Activated CD8-positive, alpha-beta memory T cell treated with anti-CD3 and anti-CD28 coated beads, Interleukin-2, amount 10 ng/mL, durations not matched to agents 7 days and 5 days (primary cell): ENCODE results near the gene DACH1. TPM values are rescaled to one million over a fixed set of nuclear protein-coding genes. Genes with fewer than 3 reads are reported as not detected.
"Not testable (repeated sequence)": the region's sequence is repeated elsewhere in the genome, so short reads cannot be mapped to it uniquely, and the experiment has no call there.

Experiments
- ATAC-seq: fragments of 150-1000 bp; cut with Tn5 transposase; one replicate; pipeline ENCODE4 v1.10.0; 2021; ENCODE audit warnings: moderate library complexity
- CTCF ChIA-PET: fragments of 350-600 bp; sonication (Branson Sonifier 250); formaldehyde crosslinking; loops from one replicate; lab custom pipeline; 2021; ENCODE audit warnings: antibody characterized with exemption; lab: Charles Lee
- DNase-seq: peaks from one replicate; pipeline ENCODE4 v3.0.0-alpha.2; 2020
- H3K27ac Mint-ChIP-seq: one replicate; pipeline ENCODE4 v1.8.0; 2021; ENCODE audit warnings: mild to moderate bottlenecking, mixed read lengths
- H3K27me3 Mint-ChIP-seq: one replicate; pipeline ENCODE4 v1.8.0; 2021; ENCODE audit warnings: mixed read lengths
- H3K36me3 Mint-ChIP-seq: one replicate; pipeline ENCODE4 v1.8.0; 2021; ENCODE audit warnings: mild to moderate bottlenecking, mixed read lengths
- H3K4me1 Mint-ChIP-seq: one replicate; pipeline ENCODE4 v1.8.0; 2021; ENCODE audit warnings: mixed read lengths
- H3K4me3 Mint-ChIP-seq: one replicate; pipeline ENCODE4 v1.8.0; 2021; ENCODE audit warnings: mild to moderate bottlenecking, moderate library complexity, mixed read lengths
- H3K9me3 Mint-ChIP-seq: one replicate; pipeline ENCODE4 v1.8.0; 2022; ENCODE audit warnings: low read depth, mixed read lengths
- total RNA-seq, 2 experiments: library from RNA; stranded (reverse); gene quantifications; one replicate each; pipeline ENCODE4 v1.2.3, GENCODE V29; 2021

The DACH1 gene
- total RNA-seq, 2 experiments from 2014 or later: not detected

- no peak for DNase-seq
- no peaks in the 10 kb centered on the region for H3K4me1 Mint-ChIP-seq
- H3K27ac Mint-ChIP-seq: no peak overlapping the region
- H3K4me3 Mint-ChIP-seq: no peak overlapping the region
- no peak for ATAC-seq
- no peaks in the 10 kb centered on the region for H3K36me3 Mint-ChIP-seq
- no peaks in the 10 kb centered on the region for H3K27me3 Mint-ChIP-seq
- H3K9me3 Mint-ChIP-seq: no peaks in the 10 kb centered on the region
- CTCF ChIA-PET: no interaction called here
Measured at GRCh38 chr13:71801165-71801760, 65.7 kb downstream of the DACH1 start.

DNA sequence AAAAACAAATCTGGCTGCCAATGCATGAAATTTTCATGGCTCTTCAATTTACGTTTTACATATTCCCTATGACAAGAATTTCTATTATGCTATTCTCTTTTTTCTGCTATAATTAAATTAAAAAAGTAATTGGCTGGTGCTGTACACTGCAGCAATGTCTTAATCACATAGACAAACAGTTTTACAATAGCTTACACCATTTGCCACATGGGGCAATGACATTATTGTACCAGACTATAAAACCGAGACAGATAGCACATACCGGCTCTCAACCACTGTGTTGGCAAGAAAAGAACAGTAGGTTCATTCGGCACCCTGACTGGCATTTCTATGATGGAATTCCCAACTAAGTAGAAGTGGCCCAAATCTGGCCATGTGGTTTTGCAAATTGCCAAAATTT, 67.7 kb downstream of the DACH1 start:
- no peaks in the 10 kb centered on the region for H3K4me1 Mint-ChIP-seq
- no peak overlapping the region for H3K4me3 Mint-ChIP-seq
- no peak overlapping the region for H3K27ac Mint-ChIP-seq
- DNase-seq: no peak
- H3K27me3 Mint-ChIP-seq: no peaks in the 10 kb centered on the region
- H3K9me3 Mint-ChIP-seq: no peaks in the 10 kb centered on the region
- no peak for ATAC-seq
- CTCF ChIA-PET: no interaction called here
- no peaks in the 10 kb centered on the region for H3K36me3 Mint-ChIP-seq

- no peak for ATAC-seq
- H3K4me1 Mint-ChIP-seq: no peaks in the 10 kb centered on the region
- CTCF ChIA-PET: no interaction called here
- H3K36me3 Mint-ChIP-seq: no peaks in the 10 kb centered on the region
- no peak overlapping the region for H3K27ac Mint-ChIP-seq
- H3K27me3 Mint-ChIP-seq: no peaks in the 10 kb centered on the region
- DNase-seq: no peak
- no peak overlapping the region for H3K4me3 Mint-ChIP-seq
- no peaks in the 10 kb centered on the region for H3K9me3 Mint-ChIP-seq
Measured at GRCh38 chr13:71798707-71799106, 68.3 kb downstream of the DACH1 start.

DNA sequence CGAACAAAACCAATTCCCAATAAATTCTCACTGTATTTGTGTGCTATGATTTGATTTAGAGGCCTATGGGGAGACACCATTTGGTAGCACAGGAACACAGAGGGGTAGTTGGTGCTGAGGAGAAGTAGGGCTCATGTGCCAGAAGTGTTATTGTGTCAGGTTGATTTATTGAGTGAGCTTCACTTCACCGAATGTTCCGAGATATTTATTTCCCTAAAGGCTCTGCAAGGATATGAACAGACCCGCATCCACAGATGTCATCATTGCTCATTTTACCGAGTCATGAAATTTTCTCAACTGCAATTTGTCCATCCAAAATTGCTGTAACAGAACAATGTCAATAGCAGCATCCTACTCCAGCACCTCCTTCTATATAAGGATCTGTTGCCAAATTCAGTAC, 69.5 kb downstream of the DACH1 start:
- H3K27ac Mint-ChIP-seq: no peak overlapping the region
- DNase-seq (no peak), ATAC-seq (no peak)
- H3K9me3 Mint-ChIP-seq: no peaks in the 10 kb centered on the region
- CTCF ChIA-PET: no interaction called here
- H3K36me3 Mint-ChIP-seq: no peaks in the 10 kb centered on the region
- H3K27me3 Mint-ChIP-seq: no peaks in the 10 kb centered on the region
- no peaks in the 10 kb centered on the region for H3K4me1 Mint-ChIP-seq
- H3K4me3 Mint-ChIP-seq: no peak overlapping the region

- Mint-ChIP-seq H3K27me3 (no peaks in the 10 kb centered on the region), H3K27ac (no peak overlapping the region), H3K4me1 (no peaks in the 10 kb centered on the region), H3K4me3 (no peak overlapping the region), H3K36me3 (no peaks in the 10 kb centered on the region), H3K9me3 (peaks cover 7% of the 10 kb centered on the region)
- CTCF ChIA-PET: no interaction called here
- ATAC-seq (no peak), DNase-seq (no peak)
Measured at GRCh38 chr13:71789693-71790329, 77.2 kb downstream of the DACH1 start.

DNA sequence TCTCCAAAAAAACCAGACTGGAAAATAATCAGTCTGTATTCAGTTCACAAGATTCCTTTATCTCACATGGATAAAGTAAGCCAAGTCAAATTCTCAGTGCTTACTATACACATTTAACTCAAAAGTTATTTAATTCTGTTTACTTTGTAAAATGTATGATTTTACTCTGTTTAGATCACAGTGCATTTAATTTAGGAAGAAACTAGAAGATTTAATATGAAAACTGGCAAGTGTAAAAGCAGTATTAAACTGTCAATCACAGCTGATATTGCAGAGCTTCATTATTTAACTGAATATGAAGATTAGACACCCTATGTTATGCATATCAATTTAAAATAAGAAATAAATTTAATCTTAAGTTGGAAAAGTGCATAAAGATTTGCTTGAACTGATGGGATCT, 78.0 kb downstream of the DACH1 start:
- Mint-ChIP-seq H3K36me3 (no peaks in the 10 kb centered on the region), H3K27ac (no peak overlapping the region), H3K9me3 (peaks cover 7% of the 10 kb centered on the region), H3K4me3 (no peak overlapping the region), H3K27me3 (no peaks in the 10 kb centered on the region), H3K4me1 (no peaks in the 10 kb centered on the region)
- CTCF ChIA-PET: no interaction called here
- DNase-seq (no peak), ATAC-seq (no peak)

DNA sequence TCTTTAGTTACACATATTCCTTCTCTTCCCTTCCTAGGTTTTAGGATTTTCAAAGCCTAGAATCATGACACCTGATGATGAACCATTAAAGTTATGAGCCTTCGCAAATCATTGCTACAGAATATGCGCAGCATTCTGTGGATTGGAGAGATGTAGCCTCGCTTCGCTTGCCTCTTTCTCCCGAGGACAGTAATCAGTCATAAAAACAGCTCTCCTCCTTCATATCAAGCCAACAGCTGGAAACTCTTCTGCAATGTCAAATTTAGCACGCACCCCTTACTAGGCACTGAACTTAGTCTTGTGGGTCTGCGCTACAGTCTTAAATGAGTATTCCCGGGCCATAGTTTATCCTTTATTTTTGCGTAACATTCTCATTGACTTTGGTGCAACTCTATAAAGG, 79.6 kb downstream of the DACH1 start:
- Mint-ChIP-seq H3K27ac (no peak overlapping the region), H3K9me3 (peaks cover 7% of the 10 kb centered on the region), H3K4me3 (no peak overlapping the region), H3K4me1 (no peaks in the 10 kb centered on the region), H3K36me3 (no peaks in the 10 kb centered on the region), H3K27me3 (no peaks in the 10 kb centered on the region)
- ATAC-seq: no peak
- DNase-seq: no peak
- CTCF ChIA-PET: no interaction called here

DNA sequence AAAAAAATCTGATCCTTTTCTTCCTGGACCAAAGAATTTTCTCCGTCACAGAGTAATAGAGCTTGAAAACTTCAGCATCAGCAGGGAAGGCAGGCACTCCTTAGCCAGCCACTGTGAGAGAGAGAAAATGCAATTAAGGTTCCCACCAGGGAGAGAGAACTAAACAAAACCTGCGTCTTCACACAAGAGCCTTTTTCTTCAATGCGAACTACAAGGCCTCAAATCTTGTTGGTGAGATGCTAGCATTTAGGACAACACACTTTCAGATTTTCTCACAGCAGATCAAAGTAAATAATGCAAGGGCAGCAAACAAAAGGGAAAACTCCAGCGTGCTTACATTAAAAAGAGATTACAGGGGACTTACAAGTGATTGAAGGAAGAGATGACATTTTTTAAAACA, 80.1 kb downstream of the DACH1 start:
- Mint-ChIP-seq H3K4me3 (no peak overlapping the region), H3K27me3 (no peaks in the 10 kb centered on the region), H3K36me3 (no peaks in the 10 kb centered on the region), H3K4me1 (no peaks in the 10 kb centered on the region), H3K9me3 (peaks cover 5% of the 10 kb centered on the region), H3K27ac (no peak overlapping the region)
- DNase-seq (no peak), ATAC-seq (no peak)
- CTCF ChIA-PET: no interaction called here

GRCh38 chr13:71785361-71785760, 81.6 kb downstream of the DACH1 start:
- H3K4me3 Mint-ChIP-seq: no peak overlapping the region
- no peak overlapping the region for H3K27ac Mint-ChIP-seq
- no peaks in the 10 kb centered on the region for H3K27me3 Mint-ChIP-seq
- no peaks in the 10 kb centered on the region for H3K4me1 Mint-ChIP-seq
- peaks cover 4% of the 10 kb centered on the region for H3K9me3 Mint-ChIP-seq
- DNase-seq: no peak
- CTCF ChIA-PET: no interaction called here
- no peaks in the 10 kb centered on the region for H3K36me3 Mint-ChIP-seq
- no peak for ATAC-seq

- no peaks in the 10 kb centered on the region for H3K9me3 Mint-ChIP-seq
- no peak for DNase-seq
- H3K36me3 Mint-ChIP-seq: no peaks in the 10 kb centered on the region
- no peak for ATAC-seq
- H3K4me1 Mint-ChIP-seq: no peaks in the 10 kb centered on the region
- no peak overlapping the region for H3K4me3 Mint-ChIP-seq
- CTCF ChIA-PET: no interaction called here
- H3K27ac Mint-ChIP-seq: no peak overlapping the region
- H3K27me3 Mint-ChIP-seq: no peaks in the 10 kb centered on the region
Measured at GRCh38 chr13:71780546-71780945, 86.5 kb downstream of the DACH1 start.

GRCh38 chr13:71778998-71779397, 88.0 kb downstream of the DACH1 start:
- H3K27me3 Mint-ChIP-seq, H3K9me3 Mint-ChIP-seq, H3K4me3 Mint-ChIP-seq, H3K4me1 Mint-ChIP-seq, H3K36me3 Mint-ChIP-seq, ATAC-seq, CTCF ChIA-PET, DNase-seq, H3K27ac Mint-ChIP-seq: not testable (repeated sequence)

DNA sequence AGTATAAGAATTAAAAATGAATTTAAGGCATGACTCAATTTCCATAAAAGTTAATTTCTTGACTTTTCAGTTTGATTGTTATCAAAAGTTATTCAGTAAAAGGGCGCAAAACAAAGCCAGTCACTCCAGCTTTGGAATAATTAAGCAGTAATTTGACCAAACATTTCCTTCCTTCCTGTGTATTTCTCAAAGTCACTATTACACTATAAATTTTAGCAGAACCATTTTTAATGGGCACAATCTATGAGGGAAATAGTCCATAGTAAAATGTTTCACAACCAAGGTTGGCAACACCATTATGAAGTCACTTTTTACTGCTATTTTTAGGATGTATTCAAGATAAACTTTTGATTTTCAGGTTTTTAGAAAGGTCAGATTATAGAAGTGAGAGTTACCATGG, 91.0 kb downstream of the DACH1 start:
- Mint-ChIP-seq H3K4me3 (no peak overlapping the region), H3K36me3 (no peaks in the 10 kb centered on the region), H3K27ac (no peak overlapping the region), H3K9me3 (no peaks in the 10 kb centered on the region), H3K4me1 (no peaks in the 10 kb centered on the region), H3K27me3 (no peaks in the 10 kb centered on the region)
- CTCF ChIA-PET: no interaction called here
- ATAC-seq: no peak
- no peak for DNase-seq

DNA sequence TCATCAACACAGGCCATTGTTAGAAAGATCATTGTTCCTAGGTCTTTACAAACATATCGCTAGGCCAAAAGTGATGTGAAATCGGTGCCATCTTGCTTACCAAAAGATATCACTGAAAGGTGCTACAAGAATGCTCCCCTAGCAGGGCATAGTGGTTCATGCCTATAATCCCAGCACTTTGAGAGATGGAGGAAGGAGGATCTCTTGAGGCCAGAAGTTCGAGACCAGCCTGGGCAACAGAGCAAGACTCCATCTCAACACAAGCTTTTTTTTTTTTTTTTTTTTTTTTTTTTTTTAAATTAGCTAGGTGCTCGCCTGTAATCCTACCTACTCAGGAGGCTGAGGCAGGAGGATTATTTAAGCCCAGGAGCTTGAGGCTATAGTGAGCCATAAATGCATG, 92.1 kb downstream of the DACH1 start:
- CTCF ChIA-PET: no interaction called here
- no peak overlapping the region for H3K27ac Mint-ChIP-seq
- H3K27me3 Mint-ChIP-seq: no peaks in the 10 kb centered on the region
- ATAC-seq (no peak), DNase-seq (no peak)
- H3K4me1 Mint-ChIP-seq: no peaks in the 10 kb centered on the region
- H3K9me3 Mint-ChIP-seq: no peaks in the 10 kb centered on the region
- H3K36me3 Mint-ChIP-seq: no peaks in the 10 kb centered on the region
- no peak overlapping the region for H3K4me3 Mint-ChIP-seq

GRCh38 chr13:71773531-71773930, 93.5 kb downstream of the DACH1 start:
- Mint-ChIP-seq H3K9me3 (no peaks in the 10 kb centered on the region), H3K36me3 (no peaks in the 10 kb centered on the region), H3K27ac (no peak overlapping the region), H3K4me1 (no peaks in the 10 kb centered on the region), H3K27me3 (no peaks in the 10 kb centered on the region), H3K4me3 (no peak overlapping the region)
- DNase-seq: no peak
- no peak for ATAC-seq
- CTCF ChIA-PET: no interaction called here
